ENCODE results near the gene KCNB1. TPM values are rescaled to one million over a fixed set of nuclear protein-coding genes. Genes with fewer than 3 reads are reported as not detected.

KCNB1 gene
- total RNA-seq, 1 experiment from 2014 or later: 0.04 TPM

- Histone ChIP-seq H2AFZ (no peak overlapping the region), H3K27me3 (ENCODE audit: insufficient read depth, low read depth) (peaks cover 4% of the 10 kb centered on the region; the same call in 1 of the 2 replicates), H3K4me3 (no peak overlapping the region), H3K36me3 (ENCODE audit: low read depth) (no peaks in the 10 kb centered on the region), H3F3A (ENCODE audit: insufficient read depth, low read depth) (no peaks in the 10 kb centered on the region), H3K4me2 (no peak overlapping the region), H3K79me2 (ENCODE audit: low read depth) (no peaks in the 10 kb centered on the region), H3K9me2 (ENCODE audit: insufficient read depth) (no peaks in the 10 kb centered on the region), H3K27ac (no peak overlapping the region), H4K20me1 (ENCODE audit: insufficient read depth) (no peaks in the 10 kb centered on the region), H3K9me3 (ENCODE audit: insufficient read depth, low read depth) (no peaks in the 10 kb centered on the region), H3K4me1 (replicated peaks; ENCODE audit: insufficient read depth) (no peaks in the 10 kb centered on the region)
- TF ChIP-seq EZH2 (IDR thresholded peaks at IDR 0.05; ENCODE audit: low read depth) (no peak), CTCF (conservative IDR thresholded peaks at IDR 0.05) (no peak)
- no peak for DNase-seq
- POLR2A ChIA-PET (ENCODE audit: unreplicated experiment): interaction anchor here (0.7 kb wide), 1 partner anchor 29 kb away, joined by 4 read pairs; no protein-coding TSS in a partner anchor
- no TSS peak for BruUV-seq (replicated peaks)
- intact Hi-C loops (cut with micrococcal nuclease; ENCODE audit: unreplicated experiment): loop anchor here (10.0 kb wide), 1 partner anchor 837 kb away; no protein-coding TSS in a partner anchor
- CTCF ChIA-PET: interaction anchor here (0.6 kb wide), 1 partner anchor 101 kb away, joined by 6 read pairs; no protein-coding TSS in a partner anchor
Observed at GRCh38 chr20:49337357-49337756, 145.1 kb downstream of the KCNB1 start.

- H2AFZ ChIP-seq: no peak overlapping the region
- H4K20me1 ChIP-seq (ENCODE audit: insufficient read depth): no peaks in the 10 kb centered on the region
- no peak for TF ChIP-seq CTCF (conservative IDR thresholded peaks at IDR 0.05)
- TF ChIP-seq EZH2 (IDR thresholded peaks at IDR 0.05; ENCODE audit: low read depth): no peak
- no TSS peak for BruUV-seq (replicated peaks)
- no peaks in the 10 kb centered on the region for H3F3A ChIP-seq (ENCODE audit: insufficient read depth, low read depth)
- no peaks in the 10 kb centered on the region for H3K4me1 ChIP-seq (replicated peaks; ENCODE audit: insufficient read depth)
- H3K36me3 ChIP-seq (ENCODE audit: low read depth): no peaks in the 10 kb centered on the region
- H3K27ac ChIP-seq: no peak overlapping the region
- intact Hi-C loops (cut with micrococcal nuclease; ENCODE audit: unreplicated experiment): loop anchor here (10.0 kb wide), 1 partner anchor 838 kb away; no protein-coding TSS in a partner anchor
- no peak overlapping the region for H3K4me3 ChIP-seq
- no peaks in the 10 kb centered on the region for H3K79me2 ChIP-seq (ENCODE audit: low read depth)
- no peaks in the 10 kb centered on the region for H3K9me3 ChIP-seq (ENCODE audit: insufficient read depth, low read depth)
- ChIA-PET POLR2A (ENCODE audit: unreplicated experiment) (interaction anchor here (0.6 to 0.7 kb wide), 2 partner anchors 29 to 287 kb away, joined by 4 to 6 read pairs; no protein-coding TSS in a partner anchor), CTCF (no interaction called here)
- no peaks in the 10 kb centered on the region for H3K9me2 ChIP-seq (ENCODE audit: insufficient read depth)
- no peak overlapping the region for H3K4me2 ChIP-seq
- no peak for DNase-seq
- peaks cover 4% of the 10 kb centered on the region; the same call in 1 of the 2 replicates for H3K27me3 ChIP-seq (ENCODE audit: insufficient read depth, low read depth)
Observed at GRCh38 chr20:49336786-49337185, 145.7 kb downstream of the KCNB1 start.

- CTCF ChIA-PET: interaction anchor here (0.6 to 2.3 kb wide), 3 partner anchors 16 to 208 kb away, joined by 3 to 7 read pairs (median 3); no protein-coding TSS in a partner anchor
- Histone ChIP-seq H3F3A (ENCODE audit: insufficient read depth, low read depth) (no peaks in the 10 kb centered on the region), H3K36me3 (ENCODE audit: low read depth) (no peaks in the 10 kb centered on the region), H3K27me3 (ENCODE audit: insufficient read depth, low read depth) (peaks cover 8% of the 10 kb centered on the region; the same call in 1 of the 2 replicates), H4K20me1 (ENCODE audit: insufficient read depth) (no peaks in the 10 kb centered on the region), H3K9me2 (ENCODE audit: insufficient read depth) (no peaks in the 10 kb centered on the region), H3K27ac (no peak overlapping the region), H3K4me3 (no peak overlapping the region), H3K79me2 (ENCODE audit: low read depth) (no peaks in the 10 kb centered on the region), H3K4me1 (replicated peaks; ENCODE audit: insufficient read depth) (no peaks in the 10 kb centered on the region), H3K9me3 (ENCODE audit: insufficient read depth, low read depth) (no peaks in the 10 kb centered on the region), H3K4me2 (no peak overlapping the region), H2AFZ (no peak overlapping the region)
- intact Hi-C loops (cut with micrococcal nuclease; ENCODE audit: unreplicated experiment): loop anchor here (10.0 kb wide), 1 partner anchor 839 kb away; no protein-coding TSS in a partner anchor
- TF ChIP-seq CTCF (conservative IDR thresholded peaks at IDR 0.05) (no peak), EZH2 (IDR thresholded peaks at IDR 0.05; ENCODE audit: low read depth) (no peak)
- no peak for DNase-seq
- POLR2A ChIA-PET (ENCODE audit: unreplicated experiment): interaction anchor here (0.6 kb wide), 1 partner anchor 9 kb away, joined by 6 read pairs; no protein-coding TSS in a partner anchor
- no TSS peak for BruUV-seq (replicated peaks)
Observed at GRCh38 chr20:49335476-49335875, 147.0 kb downstream of the KCNB1 start.

All from PC-9 (cell line).